ENCODE measurements around the gene ANKRD44.

The ANKRD44 gene

DNA sequence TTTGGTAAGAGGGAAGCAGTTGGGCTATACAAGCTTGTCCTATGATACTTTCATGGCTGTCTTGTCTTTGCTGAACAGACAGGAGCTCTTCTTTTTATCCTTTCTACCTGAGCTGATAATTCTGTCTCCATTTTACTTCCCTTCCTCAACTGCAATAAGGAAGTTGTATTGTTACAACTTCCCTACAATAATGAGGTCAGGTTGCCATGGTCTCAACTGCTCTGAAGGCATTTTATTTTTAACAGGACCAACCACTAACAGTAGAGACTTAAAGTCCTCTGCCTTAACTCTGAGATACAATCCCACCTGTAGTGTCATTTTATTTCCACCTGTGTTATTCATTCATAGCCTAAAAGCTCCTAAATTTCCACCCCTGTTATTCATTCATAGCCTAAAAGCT lies 265.5 kb downstream of the ANKRD44 start:
- no peak for DNase-seq
- no peaks in the 10 kb centered on the region for H3K9me3 ChIP-seq (ENCODE audit: control insufficient read depth, low read length)
- no peak overlapping the region for H3K27ac ChIP-seq (ENCODE audit: insufficient read depth, low read length, poor library complexity, severe bottlenecking)
- no peak overlapping the region for H3K4me3 ChIP-seq (ENCODE audit: insufficient read depth, low read depth, low read length, poor library complexity, severe bottlenecking)
- H3K4me1 ChIP-seq (ENCODE audit: control insufficient read depth, insufficient read depth, low read length, poor library complexity, severe bottlenecking), result no peaks in the 10 kb centered on the region
- H3K36me3 ChIP-seq (ENCODE audit: control insufficient read depth, insufficient read depth, low read length), result peaks cover 20% of the 10 kb centered on the region
- H3K27me3 ChIP-seq (replicated peaks; ENCODE audit: control insufficient read depth, insufficient read depth, low read length, poor library complexity, severe bottlenecking), result no peaks in the 10 kb centered on the region

DNA sequence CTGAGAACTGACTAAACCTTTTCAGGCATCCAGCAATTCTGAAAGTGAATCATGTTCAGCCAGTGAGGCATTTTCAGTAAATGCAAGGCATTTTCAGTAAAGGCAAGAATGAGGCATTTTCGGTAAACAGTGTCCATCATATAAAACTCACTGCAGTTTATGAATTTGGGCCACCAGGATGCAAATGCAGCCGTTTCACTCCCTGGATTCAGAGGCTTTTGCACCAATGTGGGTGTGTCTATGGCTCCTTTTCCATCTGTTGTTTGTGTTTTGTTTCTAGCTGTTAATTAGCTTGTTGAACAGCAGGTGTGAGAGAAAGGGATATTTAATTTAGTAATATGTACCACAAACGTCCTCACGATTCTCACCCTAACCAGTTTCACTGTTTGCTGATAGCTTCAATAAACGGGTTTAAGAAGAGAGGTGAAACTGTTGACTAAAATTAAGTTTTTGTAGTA lies 267.8 kb downstream of the ANKRD44 start:
- no peaks in the 10 kb centered on the region for H3K4me1 ChIP-seq (ENCODE audit: control insufficient read depth, insufficient read depth, low read length, poor library complexity, severe bottlenecking)
- H3K27me3 ChIP-seq (replicated peaks; ENCODE audit: control insufficient read depth, insufficient read depth, low read length, poor library complexity, severe bottlenecking), result no peaks in the 10 kb centered on the region
- no peak overlapping the region for H3K4me3 ChIP-seq (ENCODE audit: insufficient read depth, low read depth, low read length, poor library complexity, severe bottlenecking)
- H3K27ac ChIP-seq (ENCODE audit: insufficient read depth, low read length, poor library complexity, severe bottlenecking), result no peak overlapping the region
- no peaks in the 10 kb centered on the region for H3K9me3 ChIP-seq (ENCODE audit: control insufficient read depth, low read length)
- no peak for DNase-seq
- peaks cover 34% of the 10 kb centered on the region for H3K36me3 ChIP-seq (ENCODE audit: control insufficient read depth, insufficient read depth, low read length)

DNA sequence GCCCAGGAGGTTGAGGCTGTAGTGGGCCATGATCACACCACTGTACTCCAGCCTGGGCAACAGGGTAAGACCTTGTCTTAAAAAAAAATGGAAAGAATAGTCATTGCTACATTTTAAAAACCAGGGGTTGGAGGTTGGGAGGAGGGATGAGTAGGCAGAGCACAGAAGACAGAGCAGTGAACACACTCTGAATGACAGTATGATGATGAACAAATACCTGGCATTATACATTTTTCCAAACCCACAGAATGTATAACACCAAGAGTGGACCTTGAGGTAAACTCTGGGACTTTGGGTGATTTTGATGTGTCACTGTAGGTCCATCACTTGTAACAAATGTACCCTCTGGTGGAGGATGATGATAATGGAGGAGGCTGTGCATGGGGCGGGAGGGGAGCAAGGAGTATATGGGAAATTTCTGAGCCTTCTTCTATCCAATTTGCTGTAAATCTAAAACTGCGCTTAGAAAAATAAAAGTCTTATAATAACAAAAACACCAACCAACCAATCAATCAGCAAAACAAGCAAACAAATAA lies 272.6 kb downstream of the ANKRD44 start:
- Histone ChIP-seq H3K27ac (ENCODE audit: insufficient read depth, low read length, poor library complexity, severe bottlenecking) (no peak overlapping the region), H3K4me1 (ENCODE audit: control insufficient read depth, insufficient read depth, low read length, poor library complexity, severe bottlenecking) (no peaks in the 10 kb centered on the region), H3K27me3 (replicated peaks; ENCODE audit: control insufficient read depth, insufficient read depth, low read length, poor library complexity, severe bottlenecking) (no peaks in the 10 kb centered on the region), H3K36me3 (ENCODE audit: control insufficient read depth, insufficient read depth, low read length) (peaks cover 67% of the 10 kb centered on the region), H3K9me3 (ENCODE audit: control insufficient read depth, low read length) (no peaks in the 10 kb centered on the region), H3K4me3 (ENCODE audit: insufficient read depth, low read depth, low read length, poor library complexity, severe bottlenecking) (no peak overlapping the region)
- DNase-seq, result no peak

DNA sequence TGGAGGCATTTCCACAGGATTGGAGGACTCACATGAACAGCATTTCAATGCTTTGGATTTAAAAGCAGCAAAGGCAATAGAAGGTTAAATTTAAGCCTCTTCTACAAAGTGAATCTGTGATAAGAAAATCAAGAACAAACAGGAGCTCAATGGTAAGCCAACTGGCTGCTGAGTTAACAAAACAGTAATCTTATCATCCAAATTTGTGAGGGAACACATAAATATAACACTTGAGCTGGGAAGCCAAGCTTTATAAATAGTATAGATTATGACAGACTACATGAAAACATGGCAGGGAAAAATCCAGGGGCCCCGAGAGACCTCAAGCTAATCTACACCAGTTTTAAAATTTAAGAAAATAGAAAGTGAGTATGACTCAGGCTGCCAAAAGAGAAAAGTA lies 275.6 kb downstream of the ANKRD44 start:
- H3K27me3 ChIP-seq (replicated peaks; ENCODE audit: control insufficient read depth, insufficient read depth, low read length, poor library complexity, severe bottlenecking), result no peaks in the 10 kb centered on the region
- no peaks in the 10 kb centered on the region for H3K9me3 ChIP-seq (ENCODE audit: control insufficient read depth, low read length)
- no peak overlapping the region for H3K27ac ChIP-seq (ENCODE audit: insufficient read depth, low read length, poor library complexity, severe bottlenecking)
- no peak for DNase-seq
- H3K4me1 ChIP-seq (ENCODE audit: control insufficient read depth, insufficient read depth, low read length, poor library complexity, severe bottlenecking), result no peaks in the 10 kb centered on the region
- no peak overlapping the region for H3K4me3 ChIP-seq (ENCODE audit: insufficient read depth, low read depth, low read length, poor library complexity, severe bottlenecking)
- peaks cover 74% of the 10 kb centered on the region for H3K36me3 ChIP-seq (ENCODE audit: control insufficient read depth, insufficient read depth, low read length)

DNA sequence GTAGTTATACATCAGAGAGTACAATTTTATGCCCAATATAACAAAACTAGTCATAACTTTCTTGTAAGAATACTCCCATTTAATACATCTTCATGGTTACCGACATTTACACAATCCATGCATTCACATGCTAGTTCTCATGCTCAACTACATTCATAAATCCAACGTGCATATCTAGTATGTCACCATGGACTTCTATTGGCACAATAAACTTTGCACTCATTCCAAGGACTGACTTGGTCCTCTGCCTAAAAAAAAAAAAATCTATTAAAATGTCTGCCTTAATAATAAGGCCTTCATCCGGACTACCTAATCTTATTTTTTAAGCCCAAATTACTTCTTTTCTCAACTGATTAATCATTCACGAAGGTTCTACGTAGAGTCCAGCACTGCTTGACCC lies 276.3 kb downstream of the ANKRD44 start:
- Histone ChIP-seq H3K27me3 (replicated peaks; ENCODE audit: control insufficient read depth, insufficient read depth, low read length, poor library complexity, severe bottlenecking) (no peaks in the 10 kb centered on the region), H3K4me3 (ENCODE audit: insufficient read depth, low read depth, low read length, poor library complexity, severe bottlenecking) (no peak overlapping the region), H3K27ac (ENCODE audit: insufficient read depth, low read length, poor library complexity, severe bottlenecking) (no peak overlapping the region), H3K9me3 (ENCODE audit: control insufficient read depth, low read length) (no peaks in the 10 kb centered on the region), H3K36me3 (ENCODE audit: control insufficient read depth, insufficient read depth, low read length) (peaks cover 78% of the 10 kb centered on the region), H3K4me1 (ENCODE audit: control insufficient read depth, insufficient read depth, low read length, poor library complexity, severe bottlenecking) (no peaks in the 10 kb centered on the region)
- DNase-seq, result no peak

DNA sequence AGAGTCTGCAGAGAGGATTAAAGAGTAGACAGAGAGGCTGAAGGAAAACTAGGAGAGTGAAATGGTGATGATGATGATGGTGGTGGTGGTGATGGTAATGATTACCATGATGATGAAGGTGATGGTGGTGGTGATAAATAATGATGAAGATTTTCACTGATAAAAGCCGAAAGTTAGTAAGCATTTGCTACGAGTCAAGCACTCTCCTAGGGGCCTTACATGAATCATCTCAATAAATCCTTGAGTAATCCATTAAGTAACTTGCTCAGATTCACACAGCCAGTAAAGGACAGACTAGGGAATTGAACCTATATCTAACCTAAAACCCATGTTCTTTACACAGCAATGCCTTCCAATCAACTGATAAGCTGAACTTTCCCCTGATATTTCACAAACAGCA lies 277.4 kb downstream of the ANKRD44 start:
- Histone ChIP-seq H3K4me3 (ENCODE audit: insufficient read depth, low read depth, low read length, poor library complexity, severe bottlenecking) (no peak overlapping the region), H3K4me1 (ENCODE audit: control insufficient read depth, insufficient read depth, low read length, poor library complexity, severe bottlenecking) (no peaks in the 10 kb centered on the region), H3K27me3 (replicated peaks; ENCODE audit: control insufficient read depth, insufficient read depth, low read length, poor library complexity, severe bottlenecking) (no peaks in the 10 kb centered on the region), H3K36me3 (ENCODE audit: control insufficient read depth, insufficient read depth, low read length) (peaks cover 73% of the 10 kb centered on the region), H3K9me3 (ENCODE audit: control insufficient read depth, low read length) (no peaks in the 10 kb centered on the region), H3K27ac (ENCODE audit: insufficient read depth, low read length, poor library complexity, severe bottlenecking) (no peak overlapping the region)
- DNase-seq, result no peak

DNA sequence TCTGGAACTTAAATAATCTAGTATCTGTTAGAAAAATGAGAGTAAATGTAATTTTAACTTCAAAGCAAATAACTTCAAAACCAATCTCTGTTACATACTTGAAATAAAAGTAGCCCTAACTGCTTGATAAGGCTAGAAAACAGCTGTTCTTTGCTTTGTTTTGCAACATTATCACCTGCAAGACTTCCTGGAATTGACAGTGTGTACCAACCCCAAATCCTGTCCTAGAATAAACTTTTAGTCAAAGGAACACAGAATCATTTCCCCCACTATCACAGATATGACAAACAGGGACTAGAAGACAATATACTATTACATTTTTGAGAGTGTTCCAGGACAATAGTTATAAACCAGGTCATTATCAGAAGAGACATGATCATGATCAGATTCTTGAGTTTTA lies 278.8 kb downstream of the ANKRD44 start:
- no peaks in the 10 kb centered on the region for H3K4me1 ChIP-seq (ENCODE audit: control insufficient read depth, insufficient read depth, low read length, poor library complexity, severe bottlenecking)
- no peak overlapping the region for H3K27ac ChIP-seq (ENCODE audit: insufficient read depth, low read length, poor library complexity, severe bottlenecking)
- no peaks in the 10 kb centered on the region for H3K27me3 ChIP-seq (replicated peaks; ENCODE audit: control insufficient read depth, insufficient read depth, low read length, poor library complexity, severe bottlenecking)
- DNase-seq, result no peak
- no peak overlapping the region for H3K4me3 ChIP-seq (ENCODE audit: insufficient read depth, low read depth, low read length, poor library complexity, severe bottlenecking)
- H3K36me3 ChIP-seq (ENCODE audit: control insufficient read depth, insufficient read depth, low read length), result peaks cover 67% of the 10 kb centered on the region
- H3K9me3 ChIP-seq (ENCODE audit: control insufficient read depth, low read length), result no peaks in the 10 kb centered on the region

DNA sequence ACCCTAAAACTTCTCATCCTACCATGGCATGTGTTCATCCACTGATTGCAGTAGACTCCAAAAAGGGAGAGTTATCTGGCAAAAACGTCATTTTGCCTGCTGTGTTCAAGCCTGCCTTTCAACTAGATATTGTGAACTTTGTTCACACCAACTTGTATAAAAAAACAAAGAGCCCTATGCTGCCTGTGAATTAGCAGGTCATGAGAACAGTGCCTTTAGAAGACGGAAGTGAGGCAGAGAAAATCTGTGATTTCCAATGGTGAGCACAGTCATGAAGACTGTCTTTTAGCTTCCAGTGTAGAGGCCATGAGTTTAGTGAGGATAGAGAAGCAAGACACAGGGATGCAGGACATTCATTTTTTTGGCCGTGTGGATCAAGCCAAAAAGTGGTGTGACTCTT lies 280.5 kb downstream of the ANKRD44 start:
- H3K27ac ChIP-seq (ENCODE audit: insufficient read depth, low read length, poor library complexity, severe bottlenecking), result no peak overlapping the region
- H3K9me3 ChIP-seq (ENCODE audit: control insufficient read depth, low read length), result no peaks in the 10 kb centered on the region
- no peak for DNase-seq
- H3K36me3 ChIP-seq (ENCODE audit: control insufficient read depth, insufficient read depth, low read length), result peaks cover 72% of the 10 kb centered on the region
- no peaks in the 10 kb centered on the region for H3K27me3 ChIP-seq (replicated peaks; ENCODE audit: control insufficient read depth, insufficient read depth, low read length, poor library complexity, severe bottlenecking)
- H3K4me1 ChIP-seq (ENCODE audit: control insufficient read depth, insufficient read depth, low read length, poor library complexity, severe bottlenecking), result no peaks in the 10 kb centered on the region
- no peak overlapping the region for H3K4me3 ChIP-seq (ENCODE audit: insufficient read depth, low read depth, low read length, poor library complexity, severe bottlenecking)

DNA sequence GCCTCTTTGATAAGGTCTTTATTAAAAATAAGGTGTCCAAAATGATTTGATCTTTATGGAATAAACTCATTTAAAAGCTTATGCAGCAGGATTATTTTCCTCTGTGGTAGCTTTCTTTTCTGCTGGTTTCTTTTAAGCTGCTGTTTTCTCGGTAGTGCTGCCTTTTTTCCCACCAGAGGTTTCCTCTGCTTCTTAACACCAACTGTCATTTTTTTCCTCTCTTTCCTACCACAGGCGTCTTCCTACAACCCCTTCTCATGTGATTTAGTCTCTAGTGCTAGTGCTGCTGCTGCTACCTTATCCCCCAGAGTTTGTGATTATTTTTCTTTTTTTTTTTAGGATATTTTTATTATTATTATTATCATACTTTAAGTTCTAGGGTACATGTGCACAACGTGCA lies 281.9 kb downstream of the ANKRD44 start:
- H3K27ac ChIP-seq (ENCODE audit: insufficient read depth, low read length, poor library complexity, severe bottlenecking), result no peak overlapping the region
- DNase-seq, result no peak
- H3K27me3 ChIP-seq (replicated peaks; ENCODE audit: control insufficient read depth, insufficient read depth, low read length, poor library complexity, severe bottlenecking), result no peaks in the 10 kb centered on the region
- H3K4me3 ChIP-seq (ENCODE audit: insufficient read depth, low read depth, low read length, poor library complexity, severe bottlenecking), result no peak overlapping the region
- peaks cover 73% of the 10 kb centered on the region for H3K36me3 ChIP-seq (ENCODE audit: control insufficient read depth, insufficient read depth, low read length)
- H3K4me1 ChIP-seq (ENCODE audit: control insufficient read depth, insufficient read depth, low read length, poor library complexity, severe bottlenecking), result no peaks in the 10 kb centered on the region
- H3K9me3 ChIP-seq (ENCODE audit: control insufficient read depth, low read length), result no peaks in the 10 kb centered on the region

DNA sequence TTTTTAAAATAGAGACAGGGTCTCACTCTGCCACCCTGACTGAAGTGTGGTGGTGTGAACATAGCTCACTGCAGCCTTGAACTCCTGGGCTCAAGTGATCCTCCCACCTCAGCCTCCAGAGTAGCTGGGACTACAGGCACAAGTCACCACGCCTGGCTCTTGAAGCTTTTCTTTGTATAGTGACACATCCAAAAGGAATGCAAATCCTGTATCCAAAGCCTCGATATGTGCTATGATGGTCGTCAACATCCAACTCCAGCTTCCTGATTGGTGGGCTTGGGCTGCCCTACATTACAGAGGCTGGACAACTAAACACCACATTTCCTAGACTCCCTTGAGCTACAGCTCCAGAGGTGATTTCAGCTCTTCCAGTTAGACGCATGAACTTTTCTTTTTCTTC lies 282.4 kb downstream of the ANKRD44 start:
- no peaks in the 10 kb centered on the region for H3K9me3 ChIP-seq (ENCODE audit: control insufficient read depth, low read length)
- H3K4me3 ChIP-seq (ENCODE audit: insufficient read depth, low read depth, low read length, poor library complexity, severe bottlenecking), result no peak overlapping the region
- no peaks in the 10 kb centered on the region for H3K4me1 ChIP-seq (ENCODE audit: control insufficient read depth, insufficient read depth, low read length, poor library complexity, severe bottlenecking)
- DNase-seq, result no peak
- no peak overlapping the region for H3K27ac ChIP-seq (ENCODE audit: insufficient read depth, low read length, poor library complexity, severe bottlenecking)
- peaks cover 74% of the 10 kb centered on the region for H3K36me3 ChIP-seq (ENCODE audit: control insufficient read depth, insufficient read depth, low read length)
- no peaks in the 10 kb centered on the region for H3K27me3 ChIP-seq (replicated peaks; ENCODE audit: control insufficient read depth, insufficient read depth, low read length, poor library complexity, severe bottlenecking)

DNA sequence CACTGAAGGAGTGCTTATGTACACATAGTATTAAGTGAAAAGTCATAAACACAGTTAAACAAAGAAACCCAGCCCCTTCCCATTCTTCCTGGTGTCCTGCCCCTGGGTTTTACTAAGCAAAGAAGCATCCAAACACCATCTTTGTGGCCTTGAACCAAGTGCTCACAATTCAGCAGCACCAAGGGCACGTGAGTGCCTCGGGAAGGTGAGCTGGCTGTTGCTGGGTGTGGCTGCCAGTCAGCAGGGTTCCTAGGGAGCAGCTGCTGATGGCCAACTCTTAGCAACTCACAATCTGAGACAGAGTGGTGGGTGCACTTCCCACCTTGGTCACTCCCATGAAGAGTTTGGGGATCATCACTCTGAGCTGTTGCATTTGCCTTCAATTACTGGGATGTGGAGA lies 286.4 kb downstream of the ANKRD44 start:
- Histone ChIP-seq H3K4me3 (ENCODE audit: insufficient read depth, low read depth, low read length, poor library complexity, severe bottlenecking) (no peak overlapping the region), H3K27ac (ENCODE audit: insufficient read depth, low read length, poor library complexity, severe bottlenecking) (no peak overlapping the region), H3K36me3 (ENCODE audit: control insufficient read depth, insufficient read depth, low read length) (peaks cover 56% of the 10 kb centered on the region), H3K27me3 (replicated peaks; ENCODE audit: control insufficient read depth, insufficient read depth, low read length, poor library complexity, severe bottlenecking) (no peaks in the 10 kb centered on the region), H3K4me1 (ENCODE audit: control insufficient read depth, insufficient read depth, low read length, poor library complexity, severe bottlenecking) (no peaks in the 10 kb centered on the region), H3K9me3 (ENCODE audit: control insufficient read depth, low read length) (no peaks in the 10 kb centered on the region)
- no peak for DNase-seq
